Ishikawa (cell line): ENCODE data around the gene RPS6KA2.

Experiments used
- CEBPB ChIP-seq: IDR thresholded peaks from 2 replicates; pipeline ENCODE4 v1.6.1; 2012
- CREB1 ChIP-seq: IDR thresholded peaks from 2 replicates; pipeline ENCODE4 v1.6.1; 2012; ENCODE audit warnings: low read depth
- EGR1 ChIP-seq: IDR thresholded peaks from 2 replicates; pipeline ENCODE4 v1.6.1; 2012
- EP300 ChIP-seq: IDR thresholded peaks from 2 replicates; pipeline ENCODE4 v1.6.1; 2012; ENCODE audit warnings: borderline replicate concordance
- FOXM1 ChIP-seq: IDR thresholded peaks from 2 replicates; pipeline ENCODE4 v1.6.1; 2012; ENCODE audit warnings: low read depth, borderline replicate concordance
- MAX ChIP-seq: IDR thresholded peaks from 2 replicates; pipeline ENCODE4 v1.6.1; 2012
- NFIC ChIP-seq: IDR thresholded peaks from 2 replicates; pipeline ENCODE4 v1.6.1; 2012
- RAD21 ChIP-seq: IDR thresholded peaks from 2 replicates; pipeline ENCODE4 v1.6.1; 2012; ENCODE audit warnings: low read depth
- REST ChIP-seq: IDR thresholded peaks from 2 replicates; pipeline ENCODE4 v1.6.1; 2012; ENCODE audit warnings: low read depth, mild to moderate bottlenecking
- TAF1 ChIP-seq: IDR thresholded peaks from 2 replicates; pipeline ENCODE4 v1.6.1; 2012; ENCODE audit warnings: low read depth, mild to moderate bottlenecking
- TCF12 ChIP-seq: IDR thresholded peaks from 2 replicates; pipeline ENCODE4 v1.6.1; 2012; ENCODE audit warnings: low read depth
- TEAD4 ChIP-seq: IDR thresholded peaks from 2 replicates; pipeline ENCODE4 v1.6.1; 2012
- USF1 ChIP-seq: IDR thresholded peaks from 2 replicates; pipeline ENCODE4 v1.6.1; 2012
- YY1 ChIP-seq: IDR thresholded peaks from 2 replicates; pipeline ENCODE4 v1.6.1; 2012; ENCODE audit warnings: low read depth
- ZBTB7A ChIP-seq: IDR thresholded peaks from 2 replicates; pipeline ENCODE4 v1.6.1; 2012; ENCODE audit warnings: low read depth

RPS6KA2 gene

GRCh38 chr6:166415833-166416347 is 211.2 kb downstream of the RPS6KA2 start:
- TF ChIP-seq EP300 (no peak), YY1 (no peak), ZBTB7A (no peak), FOXM1 (no peak), TEAD4 (no peak), EGR1 (no peak), CREB1 (no peak), RAD21 (no peak), USF1 (no peak), TCF12 (no peak), CEBPB (no peak), TAF1 (no peak), REST (no peak), MAX (no peak), NFIC (no peak)

- no peak for TF ChIP-seq REST
- TF ChIP-seq NFIC = no peak
- no peak for TF ChIP-seq TEAD4
- no peak for TF ChIP-seq YY1
- no peak for TF ChIP-seq RAD21
- no peak for TF ChIP-seq CREB1
- TF ChIP-seq CEBPB = no peak
- TF ChIP-seq EP300 = no peak
- TF ChIP-seq FOXM1 = no peak
- TF ChIP-seq USF1 = no peak
- no peak for TF ChIP-seq MAX
- TF ChIP-seq ZBTB7A = no peak
- no peak for TF ChIP-seq EGR1
- no peak for TF ChIP-seq TCF12
- no peak for TF ChIP-seq TAF1
Measured at GRCh38 chr6:166415306-166415705, 211.7 kb downstream of the RPS6KA2 start.

GRCh38 chr6:166413491-166413951 is 213.5 kb downstream of the RPS6KA2 start:
- TF ChIP-seq CEBPB = no peak
- TF ChIP-seq EP300 = no peak
- TF ChIP-seq MAX = no peak
- TF ChIP-seq CREB1 = no peak
- TF ChIP-seq TCF12 = no peak
- no peak for TF ChIP-seq TAF1
- no peak for TF ChIP-seq EGR1
- TF ChIP-seq YY1 = no peak
- no peak for TF ChIP-seq USF1
- no peak for TF ChIP-seq RAD21
- no peak for TF ChIP-seq REST
- TF ChIP-seq NFIC = no peak
- no peak for TF ChIP-seq ZBTB7A

- TF ChIP-seq RAD21 = no peak
- TF ChIP-seq REST = no peak
- TF ChIP-seq EP300 = no peak
- TF ChIP-seq TEAD4 = no peak
- TF ChIP-seq EGR1 = no peak
- TF ChIP-seq FOXM1 = no peak
- TF ChIP-seq ZBTB7A = no peak
- TF ChIP-seq USF1 = no peak
- no peak for TF ChIP-seq TCF12
- TF ChIP-seq YY1 = no peak
Measured at GRCh38 chr6:166412911-166413384, 214.1 kb downstream of the RPS6KA2 start.
